Parathyroid adenoma (tissue), 2 donors: ENCODE results near the gene TCF25.
"Not testable (repeated sequence)": the region's sequence is repeated elsewhere in the genome, so short reads cannot be mapped to it uniquely, and the experiment has no call there.

Experiments used
- H2AFZ ChIP-seq: fragments of 300-600 bp; sonication (generic); one replicate; pipeline ENCODE4 v1.7.0; 2017; ENCODE audit warnings: antibody characterized with exemption, mild to moderate bottlenecking
- H3K27ac ChIP-seq: fragments of 300-600 bp; sonication (generic); one replicate; pipeline ENCODE4 v1.7.0; 2017
- H3K27me3 ChIP-seq: fragments of 300-600 bp; sonication (generic); one replicate; pipeline ENCODE4 v1.7.0; 2017; ENCODE audit warnings: low read length; ENCODE audit not compliant: control insufficient read depth, insufficient read depth
- H3K36me3 ChIP-seq: fragments of 300-600 bp; sonication (generic); one replicate; pipeline ENCODE4 v1.7.0; 2017; ENCODE audit warnings: low read length; ENCODE audit not compliant: control insufficient read depth, insufficient read depth
- H3K4me1 ChIP-seq: fragments of 300-600 bp; sonication (generic); one replicate; pipeline ENCODE4 v1.7.0; 2017; ENCODE audit warnings: control low read depth
- H3K4me2 ChIP-seq: fragments of 300-600 bp; sonication (generic); one replicate; pipeline ENCODE4 v1.7.0; 2017; ENCODE audit warnings: low read length
- H3K4me3 ChIP-seq: fragments of 300-600 bp; sonication (generic); one replicate; pipeline ENCODE4 v1.7.0; 2017; ENCODE audit warnings: low read depth, low read length
- H3K79me2 ChIP-seq: fragments of 300-600 bp; sonication (generic); one replicate; pipeline ENCODE4 v1.7.0; 2017; ENCODE audit warnings: control low read depth
- H3K9ac ChIP-seq: fragments of 300-600 bp; sonication (generic); one replicate; pipeline ENCODE4 v1.7.0; 2017; ENCODE audit warnings: mild to moderate bottlenecking
- H3K9me3 ChIP-seq: fragments of 300-600 bp; sonication (generic); one replicate; pipeline ENCODE4 v1.7.0; 2017; ENCODE audit warnings: low read length; ENCODE audit not compliant: control insufficient read depth
- TF ChIP-seq, protein P1 (sequence below): fragments of 300-600 bp; sonication (generic); IDR thresholded peaks from one replicate; pipeline ENCODE4 v1.7.0; 2017; ENCODE audit warnings: antibody characterized with exemption, mild to moderate bottlenecking
- donor health status: primary hyperparathyroidism.

TCF25 gene

DNA sequence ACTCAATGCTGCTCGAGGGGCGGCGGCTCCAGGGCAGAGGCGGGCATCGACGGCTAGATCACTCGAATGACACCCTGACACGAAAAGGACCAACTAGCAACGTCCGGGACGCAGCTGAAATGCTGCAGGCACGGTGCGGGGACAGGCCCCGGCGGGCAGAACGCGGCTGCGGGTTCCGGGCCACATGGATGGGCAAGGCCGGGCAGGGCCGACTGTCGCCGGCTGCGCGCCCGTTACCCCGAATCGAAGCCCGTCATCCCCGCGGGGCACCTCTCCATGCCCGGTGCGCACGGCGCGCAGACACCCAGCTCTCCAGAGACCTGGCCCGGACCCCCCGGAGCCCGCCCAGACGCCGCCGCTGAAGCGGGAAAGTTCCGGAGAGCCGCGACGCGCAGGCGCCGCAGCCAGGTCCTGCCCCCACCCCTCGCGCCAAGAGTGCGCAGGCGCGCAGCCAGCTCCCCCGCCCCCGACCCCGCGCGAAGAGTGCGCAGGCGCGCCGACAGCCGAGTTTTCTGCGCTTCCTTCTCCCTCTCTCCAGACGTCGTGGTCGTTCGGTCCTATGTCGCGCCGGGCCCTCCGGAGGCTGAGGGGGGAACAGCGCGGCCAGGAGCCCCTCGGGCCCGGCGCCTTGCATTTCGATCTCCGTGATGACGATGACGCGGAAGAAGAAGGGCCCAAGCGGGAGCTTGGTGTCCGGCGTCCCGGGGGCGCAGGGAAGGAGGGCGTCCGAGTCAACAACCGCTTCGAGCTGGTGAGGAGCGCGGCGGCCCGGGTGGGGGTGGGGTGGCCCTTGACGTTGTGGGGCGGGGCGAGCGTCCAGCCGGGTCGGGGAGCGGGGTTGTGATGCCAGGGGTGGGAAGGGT is at the start of gene TCF25:
Gene TCF25 (plus strand): TSS at position 484 of the 863 bp plus-strand sequence. CDS start 76 bp downstream, at position 560.
- H3K9ac ChIP-seq = peak within 1 kb of the TSS; percentile 92
- H3K27me3 ChIP-seq = no peaks in the 10 kb centered on the region
- H3K79me2 ChIP-seq = peaks cover 17% of the 10 kb centered on the region
- H3K4me1 ChIP-seq = no peaks in the 10 kb centered on the region
- peak within 1 kb of the TSS; percentile 100 for H3K4me3 ChIP-seq
- H2AFZ ChIP-seq = peak within 1 kb of the TSS; percentile 92
- peak within 1 kb of the TSS; percentile 99 for H3K4me2 ChIP-seq
- no peaks in the 10 kb centered on the region for H3K9me3 ChIP-seq
- H3K27ac ChIP-seq = peak within 1 kb of the TSS; percentile 98
- no peaks in the 10 kb centered on the region for H3K36me3 ChIP-seq
- TF ChIP-seq, protein P1, sequence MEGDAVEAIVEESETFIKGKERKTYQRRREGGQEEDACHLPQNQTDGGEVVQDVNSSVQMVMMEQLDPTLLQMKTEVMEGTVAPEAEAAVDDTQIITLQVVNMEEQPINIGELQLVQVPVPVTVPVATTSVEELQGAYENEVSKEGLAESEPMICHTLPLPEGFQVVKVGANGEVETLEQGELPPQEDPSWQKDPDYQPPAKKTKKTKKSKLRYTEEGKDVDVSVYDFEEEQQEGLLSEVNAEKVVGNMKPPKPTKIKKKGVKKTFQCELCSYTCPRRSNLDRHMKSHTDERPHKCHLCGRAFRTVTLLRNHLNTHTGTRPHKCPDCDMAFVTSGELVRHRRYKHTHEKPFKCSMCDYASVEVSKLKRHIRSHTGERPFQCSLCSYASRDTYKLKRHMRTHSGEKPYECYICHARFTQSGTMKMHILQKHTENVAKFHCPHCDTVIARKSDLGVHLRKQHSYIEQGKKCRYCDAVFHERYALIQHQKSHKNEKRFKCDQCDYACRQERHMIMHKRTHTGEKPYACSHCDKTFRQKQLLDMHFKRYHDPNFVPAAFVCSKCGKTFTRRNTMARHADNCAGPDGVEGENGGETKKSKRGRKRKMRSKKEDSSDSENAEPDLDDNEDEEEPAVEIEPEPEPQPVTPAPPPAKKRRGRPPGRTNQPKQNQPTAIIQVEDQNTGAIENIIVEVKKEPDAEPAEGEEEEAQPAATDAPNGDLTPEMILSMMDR = no peak

DNA sequence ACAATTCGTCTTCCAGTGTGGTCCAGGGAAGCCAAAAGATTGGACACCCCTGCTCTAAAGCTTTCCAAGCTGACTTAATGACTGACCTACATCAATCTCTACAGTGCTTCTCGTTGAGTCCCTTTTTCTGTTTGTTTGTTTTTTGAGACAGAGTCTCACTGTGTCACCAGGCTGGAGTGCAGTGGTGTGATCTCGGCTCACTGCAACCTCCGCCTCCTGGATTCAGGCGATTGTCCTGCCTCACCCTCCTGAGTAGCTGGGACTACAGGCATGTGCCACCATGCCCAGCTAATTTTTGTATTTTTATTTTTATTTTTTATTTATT is 49.6 kb upstream of the TCF25 start:
- H3K36me3 ChIP-seq, H3K4me2 ChIP-seq, H3K27ac ChIP-seq, H3K79me2 ChIP-seq, H3K9ac ChIP-seq, H3K27me3 ChIP-seq, H2AFZ ChIP-seq, H3K4me3 ChIP-seq, H3K9me3 ChIP-seq: not testable (repeated sequence)
- H3K4me1 ChIP-seq = peaks cover 13% of the 10 kb centered on the region

GRCh38 chr16:89826531-89827382 is 46.6 kb upstream of the TCF25 start:
- H3K4me2 ChIP-seq = peak overlapping the region; percentile 89
- no peak overlapping the region for H3K4me3 ChIP-seq
- H3K27ac ChIP-seq = peak overlapping the region; percentile 98
- H3K4me1 ChIP-seq = peaks cover 12% of the 10 kb centered on the region
- no peaks in the 10 kb centered on the region for H3K36me3 ChIP-seq
- no peak overlapping the region for H2AFZ ChIP-seq
- TF ChIP-seq, protein P1 = no peak
- no peak overlapping the region for H3K9ac ChIP-seq
- H3K9me3 ChIP-seq = no peaks in the 10 kb centered on the region
- no peaks in the 10 kb centered on the region for H3K27me3 ChIP-seq
- no peaks in the 10 kb centered on the region for H3K79me2 ChIP-seq

- peak overlapping the region; percentile 56 for H3K4me3 ChIP-seq
- no peaks in the 10 kb centered on the region for H3K27me3 ChIP-seq
- H3K4me1 ChIP-seq = peaks cover 12% of the 10 kb centered on the region
- H3K79me2 ChIP-seq = peaks cover 3% of the 10 kb centered on the region
- H2AFZ ChIP-seq = peak overlapping the region; percentile 93
- no peaks in the 10 kb centered on the region for H3K9me3 ChIP-seq
- H3K9ac ChIP-seq = peak overlapping the region; percentile 97
- TF ChIP-seq, protein P1 = peak; percentile 14
- H3K36me3 ChIP-seq = no peaks in the 10 kb centered on the region
- peak overlapping the region; percentile 89 for H3K4me2 ChIP-seq
- peak overlapping the region; percentile 98 for H3K27ac ChIP-seq
Measured at GRCh38 chr16:89827383-89828198, 45.8 kb upstream of the TCF25 start.
